ENCODE measurements around the gene POLR2E. TPM values are rescaled to one million over a fixed set of nuclear protein-coding genes. Genes with fewer than 3 reads are reported as not detected.
A peak's percentile ranks its signal among the peaks of the same experiment; 100 is the strongest.

POLR2E gene
- total and polyA plus RNA-seq, 2 of the 13 experiments (the other 11 are each of a cell fraction or from before 2014, with no cell fraction given): 140 to 272 TPM

DNA sequence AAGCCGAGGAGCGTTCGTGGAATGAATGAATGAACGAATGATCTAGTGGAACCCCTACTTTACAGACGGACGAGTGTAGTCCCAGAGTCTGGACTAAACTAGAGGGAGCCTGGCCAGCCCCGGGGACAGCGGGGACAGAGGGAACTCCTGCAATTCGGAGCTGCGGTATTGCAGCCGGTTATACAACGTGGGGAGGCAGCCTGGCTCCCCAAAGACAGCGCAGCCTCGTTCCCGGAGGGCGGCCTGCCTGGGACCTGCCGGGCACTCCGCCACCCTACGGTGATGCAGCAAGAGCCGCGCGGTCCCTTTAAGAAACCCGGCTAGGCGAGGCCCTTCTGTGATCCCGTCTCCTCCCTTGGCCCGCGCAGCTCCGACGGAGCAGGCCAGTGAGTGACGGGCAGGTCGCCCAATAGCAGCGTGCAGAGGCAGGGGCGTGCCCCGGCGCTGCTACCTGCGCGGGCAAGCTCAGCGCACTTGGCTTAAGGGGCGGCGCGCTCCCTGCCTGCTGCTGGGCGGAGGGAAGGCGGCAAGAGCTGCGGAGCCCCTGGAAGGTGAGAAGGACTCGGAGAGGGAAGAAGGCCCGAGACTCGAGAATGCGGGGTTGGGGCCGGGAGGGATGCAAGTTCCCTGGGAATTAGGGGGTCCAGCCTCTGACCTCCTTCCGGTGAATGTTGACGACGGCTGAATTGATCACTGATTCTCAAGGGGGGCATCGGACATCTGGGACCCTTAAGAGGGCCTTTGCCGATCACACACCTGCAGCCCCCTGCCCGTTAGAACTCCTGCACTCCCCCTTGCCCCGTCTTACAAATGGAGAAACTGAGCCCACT lies 55.3 kb downstream of the POLR2E start, which contains the start of gene ABCA7 (continued):
- TF ChIP-seq, protein P1, sequence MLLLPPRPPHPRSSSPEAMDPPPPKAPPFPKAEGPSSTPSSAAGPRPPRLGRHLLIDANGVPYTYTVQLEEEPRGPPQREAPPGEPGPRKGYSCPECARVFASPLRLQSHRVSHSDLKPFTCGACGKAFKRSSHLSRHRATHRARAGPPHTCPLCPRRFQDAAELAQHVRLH (CRISPR knock-in tag; IDR thresholded peaks at IDR 0.05; ENCODE audit: borderline replicate concordance, low read depth): 0 out of 2 replicates have a peak, but pooled peaks have one; percentile 36
- TF ChIP-seq MTA1 (CRISPR knock-in tag; IDR thresholded peaks at IDR 0.05; ENCODE audit: borderline replicate concordance) (no peak), SIN3B (IDR thresholded peaks at IDR 0.05; ENCODE audit: low read length) (no peak), CAMTA2 (CRISPR knock-in tag; IDR thresholded peaks at IDR 0.05; ENCODE audit: borderline replicate concordance) (no peak), ZNF672 (CRISPR knock-in tag; IDR thresholded peaks at IDR 0.05) (no peak), MATR3 (CRISPR knock-in tag; IDR thresholded peaks at IDR 0.05) (no peak), MTA3 (CRISPR knock-in tag; IDR thresholded peaks at IDR 0.05) (no peak), SUZ12 (IDR thresholded peaks at IDR 0.05; ENCODE audit: low read depth, low read length) (no peak), RARG (CRISPR knock-in tag; IDR thresholded peaks at IDR 0.05; ENCODE audit: low read depth) (no peak), FOXC1 (CRISPR knock-in tag; IDR thresholded peaks at IDR 0.05; ENCODE audit: borderline replicate concordance) (0 out of 2 replicates have a peak, but pooled peaks have one; percentile 70), ZNF430 (CRISPR knock-in tag; IDR thresholded peaks at IDR 0.05) (0 out of 2 replicates have a peak, but pooled peaks have one; percentile 76), GATAD1 (CRISPR knock-in tag; IDR thresholded peaks at IDR 0.05) (peak; percentile 67), HOXA7 (CRISPR knock-in tag; IDR thresholded peaks at IDR 0.05) (no peak), ZNF775 (CRISPR knock-in tag; IDR thresholded peaks at IDR 0.05; ENCODE audit: borderline replicate concordance) (no peak), GABPB1 (CRISPR knock-in tag; IDR thresholded peaks at IDR 0.05) (peak; percentile 89), RAD51 (IDR thresholded peaks at IDR 0.05; ENCODE audit: borderline replicate concordance) (no peak), KDM5A (IDR thresholded peaks at IDR 0.05; ENCODE audit: borderline replicate concordance, low read length) (no peak), HDAC6 (IDR thresholded peaks at IDR 0.05; ENCODE audit: low read depth, low read length) (no peak), ZNF552 (CRISPR knock-in tag; IDR thresholded peaks at IDR 0.05; ENCODE audit: borderline replicate concordance) (no peak)
- TF ChIP-seq, protein P2, sequence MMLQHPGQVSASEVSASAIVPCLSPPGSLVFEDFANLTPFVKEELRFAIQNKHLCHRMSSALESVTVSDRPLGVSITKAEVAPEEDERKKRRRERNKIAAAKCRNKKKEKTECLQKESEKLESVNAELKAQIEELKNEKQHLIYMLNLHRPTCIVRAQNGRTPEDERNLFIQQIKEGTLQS (CRISPR knock-in tag; IDR thresholded peaks at IDR 0.05): no peak
- TF ChIP-seq, protein P3, sequence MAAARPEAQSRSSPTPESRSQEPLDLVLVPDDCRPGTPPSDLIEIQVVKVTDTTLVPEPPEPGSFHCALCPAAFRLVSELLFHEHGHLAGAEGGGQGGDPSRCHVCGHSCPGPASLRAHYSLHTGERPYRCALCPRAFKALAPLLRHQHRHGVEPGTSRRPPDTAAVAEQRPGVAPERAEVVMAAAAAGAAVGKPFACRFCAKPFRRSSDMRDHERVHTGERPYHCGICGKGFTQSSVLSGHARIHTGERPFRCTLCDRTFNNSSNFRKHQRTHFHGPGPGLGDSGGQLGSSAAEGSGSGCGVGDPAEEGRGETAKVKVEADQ (CRISPR knock-in tag; IDR thresholded peaks at IDR 0.05; ENCODE audit: borderline replicate concordance): no peak
- TF ChIP-seq, protein P4, sequence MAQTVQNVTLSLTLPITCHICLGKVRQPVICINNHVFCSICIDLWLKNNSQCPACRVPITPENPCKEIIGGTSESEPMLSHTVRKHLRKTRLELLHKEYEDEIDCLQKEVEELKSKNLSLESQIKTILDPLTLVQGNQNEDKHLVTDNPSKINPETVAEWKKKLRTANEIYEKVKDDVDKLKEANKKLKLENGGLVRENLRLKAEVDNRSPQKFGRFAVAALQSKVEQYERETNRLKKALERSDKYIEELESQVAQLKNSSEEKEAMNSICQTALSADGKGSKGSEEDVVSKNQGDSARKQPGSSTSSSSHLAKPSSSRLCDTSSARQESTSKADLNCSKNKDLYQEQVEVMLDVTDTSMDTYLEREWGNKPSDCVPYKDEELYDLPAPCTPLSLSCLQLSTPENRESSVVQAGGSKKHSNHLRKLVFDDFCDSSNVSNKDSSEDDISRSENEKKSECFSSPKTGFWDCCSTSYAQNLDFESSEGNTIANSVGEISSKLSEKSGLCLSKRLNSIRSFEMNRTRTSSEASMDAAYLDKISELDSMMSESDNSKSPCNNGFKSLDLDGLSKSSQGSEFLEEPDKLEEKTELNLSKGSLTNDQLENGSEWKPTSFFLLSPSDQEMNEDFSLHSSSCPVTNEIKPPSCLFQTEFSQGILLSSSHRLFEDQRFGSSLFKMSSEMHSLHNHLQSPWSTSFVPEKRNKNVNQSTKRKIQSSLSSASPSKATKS (CRISPR knock-in tag; IDR thresholded peaks at IDR 0.05): no peak
- TF ChIP-seq, protein P5, sequence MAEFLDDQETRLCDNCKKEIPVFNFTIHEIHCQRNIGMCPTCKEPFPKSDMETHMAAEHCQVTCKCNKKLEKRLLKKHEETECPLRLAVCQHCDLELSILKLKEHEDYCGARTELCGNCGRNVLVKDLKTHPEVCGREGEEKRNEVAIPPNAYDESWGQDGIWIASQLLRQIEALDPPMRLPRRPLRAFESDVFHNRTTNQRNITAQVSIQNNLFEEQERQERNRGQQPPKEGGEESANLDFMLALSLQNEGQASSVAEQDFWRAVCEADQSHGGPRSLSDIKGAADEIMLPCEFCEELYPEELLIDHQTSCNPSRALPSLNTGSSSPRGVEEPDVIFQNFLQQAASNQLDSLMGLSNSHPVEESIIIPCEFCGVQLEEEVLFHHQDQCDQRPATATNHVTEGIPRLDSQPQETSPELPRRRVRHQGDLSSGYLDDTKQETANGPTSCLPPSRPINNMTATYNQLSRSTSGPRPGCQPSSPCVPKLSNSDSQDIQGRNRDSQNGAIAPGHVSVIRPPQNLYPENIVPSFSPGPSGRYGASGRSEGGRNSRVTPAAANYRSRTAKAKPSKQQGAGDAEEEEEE (CRISPR knock-in tag; IDR thresholded peaks at IDR 0.05; ENCODE audit: borderline replicate concordance): no peak
